ENCODE results near the gene ULBP1.
"Not testable (repeated sequence)": the region's sequence is repeated elsewhere in the genome, so short reads cannot be mapped to it uniquely, and the experiment has no call there.

The ULBP1 gene

DNA sequence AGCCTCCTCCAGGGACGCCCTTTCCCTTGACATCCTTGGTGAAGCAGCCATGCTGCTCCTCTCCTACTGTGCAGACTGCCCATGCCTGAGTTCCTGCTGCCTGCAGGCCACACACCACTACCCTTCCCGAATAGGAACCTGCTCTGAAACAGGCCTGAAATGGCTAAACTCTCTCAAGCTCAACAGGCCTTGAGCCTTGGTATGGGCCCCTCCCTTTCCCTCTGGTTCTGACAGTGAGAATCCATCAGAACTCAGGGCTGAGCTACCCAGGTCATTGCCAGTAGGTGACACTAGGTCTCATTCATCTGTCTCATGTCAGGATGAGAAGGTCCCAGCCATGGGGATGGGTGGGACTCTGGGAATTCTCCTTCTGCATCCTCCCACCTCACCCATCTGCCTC is 35.9 kb downstream of the ULBP1 start:
- no peaks in the 10 kb centered on the region for H3K4me1 ChIP-seq
- no peak for DNase-seq (ENCODE audit: low spot score in 2 of 2)
- in situ Hi-C loops (cut with MboI; ENCODE audit: low sequenced_read_pairs) = loop anchor here (25.0 kb wide), 1 partner anchor 162 kb away; no protein-coding TSS in a partner anchor
- H3K36me3 ChIP-seq (replicated peaks) = peaks cover 14% of the 10 kb centered on the region
- H3K9me3 ChIP-seq = no peaks in the 10 kb centered on the region
- no peaks in the 10 kb centered on the region for H3K27me3 ChIP-seq (ENCODE audit: low read depth)
- no peak overlapping the region for H3K4me3 ChIP-seq

DNA sequence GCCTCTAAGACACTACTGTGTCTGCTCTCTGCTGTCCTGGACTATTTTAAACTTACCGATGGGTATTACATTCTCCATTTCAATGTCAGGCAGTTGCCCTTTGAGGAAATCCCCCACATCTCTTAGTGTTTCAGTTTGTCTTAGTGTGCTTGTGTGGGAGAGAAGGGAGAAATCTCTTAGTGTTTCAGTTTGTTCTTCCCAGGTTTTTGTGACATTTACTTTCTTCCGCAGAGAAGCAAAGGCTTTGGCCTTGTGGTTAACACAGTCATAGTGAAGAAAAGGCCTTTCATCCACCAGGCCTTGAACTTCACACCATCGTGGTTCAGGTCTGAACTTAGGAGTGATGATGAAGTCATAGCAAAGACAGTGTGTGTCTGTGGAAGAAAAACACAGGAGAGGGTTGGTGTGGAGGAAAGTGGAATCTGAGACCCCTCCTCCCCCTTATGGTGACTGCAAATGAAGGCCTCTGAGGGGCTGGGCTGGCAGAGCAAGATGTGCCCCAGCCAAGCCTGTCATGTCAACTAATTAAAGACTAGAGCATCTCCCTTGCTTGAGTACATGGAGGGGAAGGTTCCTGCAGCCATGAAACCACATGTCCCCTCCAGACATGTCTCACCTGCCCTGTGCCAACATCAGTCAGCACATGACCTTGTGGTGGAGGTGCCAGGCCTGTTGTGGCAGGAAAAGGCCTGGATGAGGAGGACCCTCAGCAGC is 37.7 kb downstream of the ULBP1 start:
- Histone ChIP-seq H3K27me3 (ENCODE audit: low read depth) (no peaks in the 10 kb centered on the region), H3K4me1 (no peaks in the 10 kb centered on the region), H3K4me3 (no peak overlapping the region), H3K36me3 (replicated peaks) (peaks cover 14% of the 10 kb centered on the region), H3K9me3 (no peaks in the 10 kb centered on the region)
- no peak for DNase-seq (ENCODE audit: low spot score in 2 of 2)
- in situ Hi-C loops (cut with MboI; ENCODE audit: low sequenced_read_pairs) = loop anchor here (25.0 kb wide), 1 partner anchor 164 kb away; no protein-coding TSS in a partner anchor

DNA sequence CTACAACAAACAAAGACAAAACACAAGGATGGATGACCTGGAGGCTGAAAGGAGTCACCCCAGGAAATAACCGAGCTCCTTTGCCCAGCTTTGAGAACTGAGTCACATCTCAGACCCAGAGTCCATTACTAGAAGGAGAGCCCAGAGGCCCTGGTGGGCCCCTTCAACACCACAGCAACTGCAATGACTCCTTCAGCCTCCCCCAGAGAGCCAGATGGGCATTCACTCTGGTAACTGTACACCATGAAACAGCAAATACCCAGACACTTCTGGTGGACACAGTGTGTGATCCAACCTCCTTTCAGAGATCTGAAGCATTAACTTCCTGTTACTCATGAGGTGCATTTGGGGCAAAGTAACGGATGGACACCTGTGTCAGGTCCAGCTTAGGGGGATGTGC is 39.0 kb downstream of the ULBP1 start:
- peaks cover 14% of the 10 kb centered on the region for H3K36me3 ChIP-seq (replicated peaks)
- H3K4me1 ChIP-seq = no peaks in the 10 kb centered on the region
- in situ Hi-C loops (cut with MboI; ENCODE audit: low sequenced_read_pairs) = loop anchor here (25.0 kb wide), 1 partner anchor 165 kb away; no protein-coding TSS in a partner anchor
- H3K27me3 ChIP-seq (ENCODE audit: low read depth) = no peaks in the 10 kb centered on the region
- DNase-seq (ENCODE audit: low spot score in 2 of 2) = no peak
- H3K9me3 ChIP-seq = no peaks in the 10 kb centered on the region
- no peak overlapping the region for H3K4me3 ChIP-seq

DNA sequence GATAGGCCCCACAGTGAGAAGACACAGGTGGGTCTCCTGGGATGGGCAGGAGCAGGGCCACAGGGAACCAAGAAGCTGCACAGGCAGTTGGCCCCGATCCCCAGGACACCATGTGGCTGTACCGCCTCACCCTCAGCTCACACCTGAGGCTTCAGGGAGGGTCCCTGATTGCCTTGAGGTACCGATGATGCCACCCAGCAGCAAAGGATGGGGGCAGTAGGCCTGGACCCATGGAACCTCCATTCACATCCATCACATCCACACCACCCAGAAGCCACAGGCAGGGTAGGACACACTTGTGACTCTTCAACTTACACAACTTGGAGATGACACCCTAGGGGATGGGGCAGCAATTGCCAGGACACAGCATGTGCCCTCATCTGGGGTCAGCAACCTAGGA is 39.9 kb downstream of the ULBP1 start:
- H3K4me3 ChIP-seq; H3K36me3 ChIP-seq (replicated peaks); DNase-seq (ENCODE audit: low spot score in 2 of 2); H3K4me1 ChIP-seq; H3K9me3 ChIP-seq; H3K27me3 ChIP-seq (ENCODE audit: low read depth): not testable (repeated sequence)
- in situ Hi-C loops (cut with MboI; ENCODE audit: low sequenced_read_pairs) = loop anchor here (25.0 kb wide), 1 partner anchor 166 kb away; no protein-coding TSS in a partner anchor

DNA sequence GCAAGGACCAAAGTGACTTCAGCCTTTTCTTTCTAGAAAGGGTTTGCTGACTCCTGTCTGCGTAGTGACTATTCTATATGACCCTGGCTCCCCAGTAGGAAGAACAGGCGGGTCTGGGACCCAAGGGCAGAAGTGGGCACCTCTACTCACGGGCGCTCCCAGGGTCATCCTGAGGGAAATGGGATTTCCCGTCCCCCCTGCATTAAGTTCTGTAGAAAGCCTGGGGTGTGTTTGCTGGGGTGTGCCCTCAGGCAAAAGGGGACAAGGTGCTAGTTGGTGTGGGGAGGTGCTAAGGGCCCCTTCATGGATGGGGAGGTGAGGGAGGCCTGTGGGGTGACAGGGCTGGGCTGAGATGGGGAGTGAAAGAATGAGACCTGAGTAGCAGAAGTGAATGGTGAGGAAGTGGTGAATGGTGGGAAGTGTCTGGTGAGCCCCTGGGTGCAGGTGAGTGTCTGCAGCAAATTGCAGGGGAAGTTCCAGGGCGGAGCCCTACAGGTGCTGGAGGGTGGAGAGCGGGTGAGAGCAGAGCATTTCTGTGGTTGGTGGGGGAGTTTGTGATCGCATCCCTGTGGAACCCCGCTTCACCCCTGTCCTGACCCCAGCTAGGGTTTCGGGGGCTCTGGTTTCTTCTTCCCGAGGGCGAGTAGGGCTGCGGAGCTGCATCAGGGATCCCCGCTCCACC is 40.5 kb downstream of the ULBP1 start:
- Histone ChIP-seq H3K27me3 (ENCODE audit: low read depth) (no peaks in the 10 kb centered on the region), H3K9me3 (no peaks in the 10 kb centered on the region), H3K4me3 (peak overlapping the region; percentile 91), H3K36me3 (replicated peaks) (peaks cover 9% of the 10 kb centered on the region), H3K4me1 (no peaks in the 10 kb centered on the region)
- no peak for DNase-seq (ENCODE audit: low spot score in 2 of 2)
- in situ Hi-C loops (cut with MboI; ENCODE audit: low sequenced_read_pairs) = loop anchor here (25.0 kb wide), 1 partner anchor 167 kb away; no protein-coding TSS in a partner anchor

DNA sequence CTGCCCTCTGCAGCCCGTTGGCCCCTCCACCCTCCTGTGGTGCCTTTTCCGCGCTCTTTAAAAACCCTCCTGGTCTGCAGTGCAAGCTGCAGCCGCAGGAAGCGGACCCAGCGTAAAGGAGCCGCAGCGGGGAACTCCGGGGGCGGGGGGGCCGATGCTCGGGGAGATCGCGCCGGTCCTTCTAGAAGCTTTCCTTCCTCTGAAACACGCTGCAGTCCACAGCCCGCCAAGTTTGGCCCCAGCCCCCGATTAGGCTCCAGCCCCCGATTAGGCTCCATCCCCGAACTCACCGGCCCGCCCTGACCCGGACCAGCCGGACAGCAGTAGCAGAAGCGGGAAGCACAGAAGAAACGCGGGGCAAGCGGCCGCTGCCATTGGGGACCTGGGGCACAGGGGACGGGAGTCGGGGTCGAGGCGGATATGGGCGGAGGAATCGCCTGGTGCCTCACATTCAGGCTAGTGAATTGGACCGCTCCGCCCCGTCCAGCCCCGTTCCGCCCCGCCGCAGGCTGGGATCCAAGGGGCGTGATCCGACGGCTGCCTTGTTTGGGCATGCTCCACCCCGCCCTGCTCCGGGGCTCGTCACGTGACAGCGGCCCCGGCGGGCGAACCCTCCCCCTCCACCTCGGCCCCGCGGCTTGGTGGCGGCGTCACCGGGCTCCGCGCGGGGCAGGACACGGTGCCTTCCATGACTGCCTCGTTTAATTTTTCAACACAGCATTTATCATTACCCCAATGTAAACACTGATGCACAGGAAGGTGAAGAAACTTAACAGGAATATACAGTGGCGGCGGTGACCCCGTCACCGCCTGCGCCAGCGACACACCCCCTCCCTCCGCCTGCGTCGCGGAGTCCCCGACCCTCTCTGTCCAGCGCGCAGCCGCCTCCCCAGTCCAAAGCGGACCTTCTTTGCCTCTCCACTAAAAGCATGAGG is 41.3 kb downstream of the ULBP1 start:
- H3K4me3 ChIP-seq = peak overlapping the region; percentile 91
- no peaks in the 10 kb centered on the region for H3K4me1 ChIP-seq
- in situ Hi-C loops (cut with MboI; ENCODE audit: low sequenced_read_pairs) = loop anchor here (5.0 to 25.0 kb wide), 2 partner anchors 68 to 168 kb away; no protein-coding TSS in a partner anchor
- DNase-seq (ENCODE audit: low spot score in 2 of 2) = peak; percentile 92 to 98
- no peaks in the 10 kb centered on the region for H3K9me3 ChIP-seq
- H3K36me3 ChIP-seq (replicated peaks) = peaks cover 9% of the 10 kb centered on the region
- H3K27me3 ChIP-seq (ENCODE audit: low read depth) = no peaks in the 10 kb centered on the region

DNA sequence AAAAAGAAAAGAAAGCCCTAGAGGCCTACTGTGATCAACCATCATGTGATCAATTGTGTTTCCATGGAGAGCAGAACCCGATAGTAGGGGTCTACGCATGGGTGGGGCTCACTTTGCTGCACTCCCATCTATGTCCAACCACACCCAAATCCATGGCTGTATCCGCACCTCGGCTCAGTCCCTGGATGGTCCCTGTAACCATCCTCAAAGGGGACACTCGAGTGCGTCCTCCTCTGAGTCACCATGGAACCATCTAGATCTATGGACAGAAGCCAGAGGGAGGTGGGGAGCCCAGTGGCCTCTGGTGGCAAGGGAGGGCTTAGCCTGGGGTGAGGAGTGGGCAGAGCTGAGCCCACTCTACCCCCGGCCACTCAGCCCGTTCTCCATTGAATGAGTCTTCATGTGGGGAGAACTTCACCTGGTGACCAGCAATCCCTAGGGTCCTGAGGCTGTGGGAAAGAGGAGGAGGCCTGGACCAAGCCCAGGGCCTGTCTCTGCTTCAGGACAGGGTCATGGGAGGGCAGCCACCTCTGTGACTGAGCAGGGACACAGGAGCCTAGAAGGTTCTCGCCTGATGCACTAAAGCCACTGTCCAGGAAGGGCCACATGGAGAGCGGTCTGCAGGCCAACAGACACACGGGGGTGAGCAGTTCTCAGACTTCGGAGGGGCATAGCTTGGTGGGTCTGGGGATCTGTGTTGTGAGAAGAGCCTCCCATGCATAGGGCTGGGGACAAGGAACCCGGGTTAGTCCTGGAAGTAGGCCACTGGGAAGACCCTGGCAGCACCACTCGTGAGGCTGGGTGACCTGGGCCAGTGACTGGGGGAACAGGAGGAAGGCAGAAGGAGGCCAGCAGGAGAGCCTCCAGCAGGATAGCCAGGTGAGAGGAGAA is 42.3 kb downstream of the ULBP1 start:
- peak in 1 of 2 experiments; percentile 3 for DNase-seq (ENCODE audit: low spot score in 2 of 2)
- H3K27me3 ChIP-seq (ENCODE audit: low read depth) = peaks cover under 1% of the 10 kb centered on the region; the same call in 1 of the 2 replicates
- no peaks in the 10 kb centered on the region for H3K4me1 ChIP-seq
- H3K9me3 ChIP-seq = no peaks in the 10 kb centered on the region
- peaks cover 1% of the 10 kb centered on the region for H3K36me3 ChIP-seq (replicated peaks)
- peak overlapping the region; percentile 91 for H3K4me3 ChIP-seq
- in situ Hi-C loops (cut with MboI; ENCODE audit: low sequenced_read_pairs) = loop anchor here (5.0 to 25.0 kb wide), 2 partner anchors 69 to 169 kb away; no protein-coding TSS in a partner anchor

DNA sequence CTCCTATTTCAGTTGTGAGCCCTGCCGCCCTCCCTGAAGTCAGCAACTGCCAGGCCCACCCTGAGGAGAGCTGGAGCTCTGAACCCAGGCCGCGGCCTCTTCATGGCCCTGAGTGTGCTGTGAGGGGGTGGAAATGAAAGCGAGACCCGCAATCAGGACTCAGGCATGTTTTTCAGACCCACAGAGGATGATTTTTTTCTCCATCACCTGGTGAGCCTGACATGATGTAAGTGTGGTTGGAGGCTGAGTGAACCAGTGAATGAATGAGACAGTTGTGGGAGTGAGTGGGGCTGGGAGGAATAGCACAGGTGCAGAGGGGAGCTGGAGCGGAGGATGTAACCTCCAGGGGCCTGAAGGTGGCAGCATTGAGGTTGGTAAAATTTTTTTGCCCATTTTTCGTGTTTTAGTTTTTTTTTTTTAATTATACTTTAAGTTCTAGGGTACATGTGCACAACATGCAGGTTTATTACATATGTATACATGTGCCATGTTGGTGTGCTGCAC is 43.3 kb downstream of the ULBP1 start:
- in situ Hi-C loops (cut with MboI; ENCODE audit: low sequenced_read_pairs) = loop anchor here (5.0 to 25.0 kb wide), 2 partner anchors 70 to 170 kb away; no protein-coding TSS in a partner anchor
- H3K4me3 ChIP-seq = no peak overlapping the region
- DNase-seq (ENCODE audit: low spot score in 2 of 2) = peak; percentile 7 to 57
- peaks cover 11% of the 10 kb centered on the region for H3K27me3 ChIP-seq (ENCODE audit: low read depth)
- H3K36me3 ChIP-seq (replicated peaks) = no peaks in the 10 kb centered on the region; the same call in 1 of the 2 replicates
- H3K9me3 ChIP-seq = no peaks in the 10 kb centered on the region
- no peaks in the 10 kb centered on the region for H3K4me1 ChIP-seq

DNA sequence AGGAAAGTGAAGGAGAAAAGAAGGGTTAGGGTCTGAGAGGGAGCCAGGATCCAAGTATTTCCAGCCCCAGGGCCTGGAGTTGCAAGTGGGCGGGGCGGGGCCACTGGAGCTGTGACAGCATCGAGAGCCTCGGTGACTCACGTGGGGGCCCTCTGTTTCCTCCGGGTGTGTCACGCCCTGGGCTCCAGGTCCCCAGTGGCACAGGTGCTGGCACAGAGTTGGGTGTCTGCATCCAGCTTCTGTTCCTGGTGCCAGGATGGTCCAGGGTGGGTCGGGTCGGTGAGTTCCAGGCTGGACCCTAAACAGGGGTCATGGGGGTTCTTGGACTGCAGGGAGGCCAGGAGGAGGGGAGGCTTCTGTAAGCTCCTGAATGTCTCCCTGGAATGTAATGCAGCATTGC is 44.8 kb downstream of the ULBP1 start:
- Histone ChIP-seq H3K27me3 (ENCODE audit: low read depth) (peaks cover 20% of the 10 kb centered on the region), H3K36me3 (replicated peaks) (no peaks in the 10 kb centered on the region), H3K9me3 (no peaks in the 10 kb centered on the region), H3K4me3 (no peak overlapping the region), H3K4me1 (no peaks in the 10 kb centered on the region)
- in situ Hi-C loops (cut with MboI; ENCODE audit: low sequenced_read_pairs) = loop anchor here (5.0 to 25.0 kb wide), 2 partner anchors 71 to 171 kb away; no protein-coding TSS in a partner anchor
- DNase-seq (ENCODE audit: low spot score in 2 of 2) = peak in 1 of 2 experiments; percentile 25

DNA sequence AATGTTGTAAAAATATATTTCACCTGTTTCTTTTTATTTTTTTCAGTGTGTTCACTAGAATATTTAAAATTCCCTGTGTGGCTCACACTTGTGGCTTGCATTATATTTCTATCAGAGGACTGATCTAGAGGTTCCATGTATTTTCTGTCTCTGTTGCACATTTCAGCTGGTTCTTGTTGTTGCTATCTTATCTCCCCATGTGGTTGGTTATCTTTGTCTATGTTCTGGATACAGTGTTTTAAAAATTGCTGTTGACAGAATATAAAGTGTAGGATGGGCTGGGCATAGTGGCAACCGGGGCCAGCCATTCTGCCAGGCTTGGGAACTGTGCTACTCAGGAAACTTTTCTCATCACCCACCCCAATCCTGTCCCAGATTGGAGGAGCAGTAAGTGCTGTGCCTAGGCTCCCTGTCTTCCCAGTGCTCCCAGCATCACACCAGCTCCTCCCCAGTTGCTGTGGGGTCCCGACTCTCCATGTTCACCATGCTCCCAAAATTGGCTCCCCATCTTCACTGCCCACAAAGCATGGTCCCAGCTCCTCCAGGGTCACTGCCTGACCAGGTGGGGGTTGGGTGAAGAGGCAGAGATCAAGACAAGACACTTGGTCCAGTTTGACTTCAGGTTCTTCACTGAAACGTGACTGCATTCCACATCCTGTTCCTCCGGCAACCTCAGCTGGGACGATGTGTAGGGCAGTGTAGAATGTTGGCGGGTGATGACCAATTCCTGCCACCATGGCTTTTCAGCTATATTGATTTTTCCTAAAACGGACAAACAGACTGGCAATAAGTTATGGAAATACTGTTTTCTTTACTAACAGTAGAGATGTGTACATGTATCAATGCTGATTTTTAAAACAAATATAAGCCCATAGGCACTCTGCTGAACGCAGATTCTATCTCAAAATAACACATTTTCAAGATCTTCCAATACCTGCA is 49.4 kb downstream of the ULBP1 start:
- peaks cover 32% of the 10 kb centered on the region for H3K27me3 ChIP-seq (ENCODE audit: low read depth)
- in situ Hi-C loops (cut with MboI; ENCODE audit: low sequenced_read_pairs) = loop anchor here (25.0 kb wide), 1 partner anchor 176 kb away; no protein-coding TSS in a partner anchor

DNA sequence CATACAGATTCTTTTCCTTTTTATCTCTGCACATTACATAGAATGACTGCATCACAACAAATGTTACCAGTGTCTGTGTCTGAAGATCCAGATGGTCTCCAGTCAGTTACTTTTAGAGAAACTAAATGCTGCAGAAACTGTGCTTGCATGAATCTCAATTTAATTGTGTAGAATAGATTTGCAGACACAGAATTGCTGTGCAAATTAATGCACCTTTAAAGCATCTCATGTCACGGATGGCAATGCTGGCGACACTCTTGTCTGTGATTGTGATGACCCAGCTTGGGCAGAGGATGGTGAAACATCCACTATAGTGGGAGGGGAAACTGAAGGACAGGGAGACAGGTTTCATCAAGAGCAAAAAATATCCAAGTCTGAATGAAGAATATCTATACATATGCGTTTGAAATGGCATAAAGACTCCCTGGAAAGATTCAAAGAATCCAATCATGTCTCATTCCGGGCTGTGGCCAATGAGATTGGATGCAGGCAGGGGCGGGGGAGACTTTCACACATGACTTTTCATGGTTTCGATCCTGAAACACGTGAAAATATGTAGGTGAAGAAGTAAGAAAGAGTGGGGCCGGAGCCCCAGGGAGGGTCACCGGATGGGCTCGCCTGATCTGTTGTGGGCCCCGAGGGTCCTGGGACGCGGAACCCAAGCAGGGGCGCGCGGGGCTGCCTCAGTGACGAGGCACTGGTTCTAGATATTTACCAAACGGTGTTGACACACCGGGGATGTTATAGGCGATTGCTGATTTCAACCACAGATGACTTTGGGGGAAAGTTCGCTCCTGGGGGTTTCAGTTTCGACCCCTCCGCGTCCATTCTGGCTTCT is 50.3 kb downstream of the ULBP1 start:
- DNase-seq (ENCODE audit: low spot score in 2 of 2); H3K36me3 ChIP-seq (replicated peaks); H3K9me3 ChIP-seq; H3K4me1 ChIP-seq; H3K4me3 ChIP-seq: not testable (repeated sequence)
- in situ Hi-C loops (cut with MboI; ENCODE audit: low sequenced_read_pairs) = loop anchor here (25.0 kb wide), 1 partner anchor 177 kb away; no protein-coding TSS in a partner anchor
- peaks cover 35% of the 10 kb centered on the region for H3K27me3 ChIP-seq (ENCODE audit: low read depth)

More for the DNA sequence above, 49.4 kb downstream of the ULBP1 start:
- H3K9me3 ChIP-seq; H3K4me1 ChIP-seq; H3K4me3 ChIP-seq; DNase-seq (ENCODE audit: low spot score in 2 of 2); H3K36me3 ChIP-seq (replicated peaks): not testable (repeated sequence)
